H1 (cell line): Measurements from ENCODE around the gene PLAA. TPM values are rescaled to one million over a fixed set of nuclear protein-coding genes. Genes with fewer than 3 reads are reported as not detected.

Experiments
- CTCF ChIA-PET: fragments of 300-600 bp; sonication (Branson Sonifier 250); formaldehyde crosslinking; loops from one replicate; lab custom pipeline; 2021; ENCODE audit not compliant: partially characterized antibody; lab: Charles Lee
- POLR2A ChIA-PET: fragments of 300-600 bp; sonication (Branson Sonifier 250); formaldehyde crosslinking; loops from one replicate; lab custom pipeline; 2021; ENCODE audit warnings: inconsistent platforms; ENCODE audit not compliant: partially characterized antibody; lab: Charles Lee
- DNase-seq, 2 experiments: peaks; one replicate each; pipeline versions ENCODE4 v3.0.0 to v3.0.0-alpha.2; 2010 to 2022; ENCODE audit warnings: low spot score in 2 of 2, low read depth in 1 of 2, mixed read lengths in 1 of 2
- FAIRE-seq: peaks from 2 replicates; lab custom pipeline; 2011; peaks lifted over from hg19 to GRCh38; lab: Jason Lieb, UNC
- H2AFZ ChIP-seq: 2 replicates; pipeline ENCODE4 v1.8.1; 2012; ENCODE audit warnings: low read length, inconsistent platforms
- H2AK5ac ChIP-seq: 2 replicates; pipeline ENCODE4 v1.6.1; 2013; ENCODE audit warnings: low read depth, low read length
- H2BK120ac ChIP-seq: replicated peaks from 2 replicates; pipeline ENCODE3; 2013; ENCODE audit warnings: low read depth, low read length, inconsistent platforms
- H2BK12ac ChIP-seq: 2 replicates; pipeline ENCODE4 v1.6.1; 2013; ENCODE audit warnings: low read depth, low read length
- H2BK15ac ChIP-seq: 2 replicates; pipeline ENCODE4 v1.6.1; 2013; ENCODE audit warnings: low read length
- H2BK20ac ChIP-seq: 2 replicates; pipeline ENCODE4 v1.6.1; 2013; ENCODE audit warnings: low read length
- H2BK5ac ChIP-seq: 2 replicates; pipeline ENCODE4 v1.6.1; 2013; ENCODE audit warnings: low read depth, low read length
- H3K14ac ChIP-seq: 2 replicates; pipeline ENCODE4 v1.6.1; 2013; ENCODE audit warnings: inconsistent platforms; ENCODE audit not compliant: insufficient read length
- H3K18ac ChIP-seq: 2 replicates; pipeline ENCODE4 v1.6.1; 2013; ENCODE audit warnings: low read length; ENCODE audit errors: extremely low read depth
- H3K23ac ChIP-seq: 2 replicates; pipeline ENCODE4 v1.6.1; 2013; ENCODE audit warnings: inconsistent platforms; ENCODE audit not compliant: insufficient read length
- H3K23me2 ChIP-seq: 2 replicates; pipeline ENCODE4 v1.6.1; 2013; ENCODE audit warnings: low read depth, low read length
- H3K27ac ChIP-seq: 2 replicates; pipeline ENCODE4 v1.6.1; 2011; ENCODE audit warnings: low read depth, low read length, inconsistent platforms
- H3K27me3 ChIP-seq, 4 experiments: replicated peaks in 1 of 4; 1 replicate in 1 of 4; 2 replicates in 3 of 4; pipeline versions ENCODE4 v1.6.1 to v1.8.1; 2011 to 2013; ENCODE audit warnings: low read length in 3 of 4, mild to moderate bottlenecking in 3 of 4, inconsistent platforms in 2 of 4, mixed read lengths in 2 of 4, moderate library complexity in 1 of 4; ENCODE audit not compliant: control insufficient read depth in 3 of 4, insufficient read depth in 3 of 4; ENCODE audit errors: extremely low read depth in 1 of 4
- H3K36me3 ChIP-seq, 4 experiments: 2 replicates each; pipeline versions ENCODE4 v1.6.1 to v1.8.1; 2011 to 2013; ENCODE audit warnings: mild to moderate bottlenecking in 4 of 4, low read length in 3 of 4, moderate library complexity in 2 of 4, control low read depth in 1 of 4, inconsistent platforms in 1 of 4; ENCODE audit not compliant: insufficient read depth in 4 of 4, control insufficient read depth in 2 of 4
- H3K4ac ChIP-seq: replicated peaks from 2 replicates; pipeline ENCODE3; 2013; ENCODE audit warnings: low read length, low read depth, mixed read lengths, inconsistent platforms; ENCODE audit not compliant: insufficient read length
- H3K4me1 ChIP-seq, 4 experiments: replicated peaks in 1 of 4; 1 replicate in 1 of 4; 2 replicates in 3 of 4; pipeline versions ENCODE4 v1.6.1 to v1.8.1; 2011 to 2013; ENCODE audit warnings: low read length in 3 of 4, inconsistent platforms in 2 of 4, mixed read lengths in 1 of 4; ENCODE audit not compliant: insufficient read depth in 4 of 4, control insufficient read depth in 3 of 4
- H3K4me2 ChIP-seq, 2 experiments: 2 replicates each; pipeline versions ENCODE4 v1.6.1 to v1.8.1; 2011 to 2013; ENCODE audit warnings: low read depth in 2 of 2, low read length in 2 of 2, control low read depth in 1 of 2, inconsistent platforms in 1 of 2, mild to moderate bottlenecking in 1 of 2; ENCODE audit not compliant: insufficient read depth in 1 of 2
- H3K4me3 ChIP-seq, 4 experiments: fragments of 200-600, 300-600 bp in 1 of 4; sonication (generic), shearing (Covaris generic), sonication (Bioruptor Twin) in 1 of 4; 2 replicates each; pipeline versions ENCODE4 v1.5.1 to v1.8.1; 2011 to 2016; ENCODE audit warnings: low read length in 4 of 4, low read depth in 3 of 4, control low read depth in 2 of 4, inconsistent platforms in 2 of 4, mild to moderate bottlenecking in 2 of 4, mixed read lengths in 1 of 4, moderate library complexity in 1 of 4; ENCODE audit not compliant: insufficient read depth in 2 of 4; ENCODE audit errors: extremely low read depth in 1 of 4
- H3K56ac ChIP-seq: replicated peaks from 2 replicates; pipeline ENCODE3; 2013; ENCODE audit warnings: low read depth, mild to moderate bottlenecking, mixed read lengths, low read length, inconsistent platforms; ENCODE audit not compliant: insufficient read length
- H3K79me1 ChIP-seq: 2 replicates; pipeline ENCODE4 v1.6.1; 2013; ENCODE audit warnings: low read depth, low read length, control low read depth
- H3K79me2 ChIP-seq, 2 experiments: 2 replicates each; pipeline versions ENCODE4 v1.6.1 to v1.8.1; 2012 to 2013; ENCODE audit warnings: low read length in 2 of 2, mild to moderate bottlenecking in 2 of 2, inconsistent platforms in 1 of 2; ENCODE audit not compliant: insufficient read depth in 2 of 2, control insufficient read depth in 1 of 2
- H3K9ac ChIP-seq, 4 experiments: replicated peaks in 1 of 4; 1 replicate in 1 of 4; 2 replicates in 3 of 4; pipeline versions ENCODE4 v1.6.1 to v1.8.1; 2011 to 2013; ENCODE audit warnings: low read depth in 3 of 4, low read length in 3 of 4, control low read depth in 2 of 4, mild to moderate bottlenecking in 2 of 4, moderate library complexity in 2 of 4, inconsistent platforms in 1 of 4; ENCODE audit errors: extremely low read depth in 1 of 4
- H3K9me3 ChIP-seq, 2 experiments: 2 replicates each; pipeline versions ENCODE4 v1.6.1 to v1.8.1; 2012 to 2013; ENCODE audit warnings: mild to moderate bottlenecking in 2 of 2, moderate library complexity in 2 of 2, control low read depth in 1 of 2, inconsistent platforms in 1 of 2, low read depth in 1 of 2, low read length in 1 of 2, mixed read lengths in 1 of 2; ENCODE audit not compliant: insufficient read depth in 2 of 2
- H4K20me1 ChIP-seq, 2 experiments: replicated peaks in 1 of 2; 2 replicates each; pipeline versions ENCODE3 to v1.8.1; 2011 to 2013; ENCODE audit warnings: inconsistent platforms in 2 of 2, low read length in 2 of 2, mild to moderate bottlenecking in 1 of 2; ENCODE audit not compliant: insufficient read depth in 2 of 2, control insufficient read depth in 1 of 2
- H4K5ac ChIP-seq: 2 replicates; pipeline ENCODE4 v1.6.1; 2013; ENCODE audit warnings: low read length, low read depth, mixed read lengths, inconsistent platforms; ENCODE audit not compliant: insufficient read length
- H4K8ac ChIP-seq: 2 replicates; pipeline ENCODE4 v1.8.0; 2013; ENCODE audit warnings: mild to moderate bottlenecking, moderate library complexity, low read length, inconsistent platforms; ENCODE audit not compliant: insufficient read depth; ENCODE audit errors: extremely low read depth
- H4K91ac ChIP-seq: replicated peaks from 2 replicates; pipeline ENCODE3; 2013; ENCODE audit warnings: low read length, mixed read lengths, inconsistent platforms; ENCODE audit not compliant: insufficient read length
- ASH2L ChIP-seq: fragments of 200-600, 300-600 bp; sonication (generic); IDR thresholded peaks from one replicate; pipeline ENCODE4 v1.7.1; 2017; ENCODE audit warnings: low read length
- BCL11A ChIP-seq, 2 experiments: IDR thresholded peaks; one replicate each; pipeline ENCODE4 v1.6.1; 2011; ENCODE audit warnings: low read depth in 2 of 2, low read length in 2 of 2, mild to moderate bottlenecking in 2 of 2
- CHD2 ChIP-seq: IDR thresholded peaks from 2 replicates; pipeline ENCODE4 v1.6.1; 2012; ENCODE audit warnings: low read length, improper control_type of control experiment
- JUND ChIP-seq: IDR thresholded peaks from 2 replicates; pipeline ENCODE4 v1.6.1; 2011; ENCODE audit warnings: mild to moderate bottlenecking, improper control_type of control experiment, low read length
- POU5F1 ChIP-seq: IDR thresholded peaks from 2 replicates; pipeline ENCODE4 v1.6.1; 2011; ENCODE audit warnings: low read depth, mild to moderate bottlenecking, low read length, moderate library complexity
- WGBS, 2 experiments: shearing (Covaris generic) in 1 of 2; methylation state at CpG; one replicate each; pipeline versions ENCODE4 v1.1.6 to v1.1.7; 2013 to 2015; ENCODE audit warnings: low lambda C conversion rate in 2 of 2, mixed read lengths in 2 of 2, inconsistent platforms in 1 of 2, low coverage in 1 of 2, missing lambda C conversion rate in 1 of 2; ENCODE audit not compliant: insufficient replicate concordance in 2 of 2, insufficient coverage in 1 of 2, insufficient read length in 1 of 2; ENCODE audit errors: extremely low coverage in 1 of 2, missing lambda C conversion rate in 1 of 2; 5-methylcytosine and 5-hydroxymethylcytosine counted together
- polyA plus RNA-seq, 7 experiments: library from polyadenylated mRNA; depleted of rRNA in 3 of 7; stranded (reverse) in 5 of 7; unstranded in 2 of 7; fragments of >200 nt in 5 of 7; fragments of 200-250 nt in 2 of 7; gene quantifications; 1 replicate in 5 of 7; 2 replicates in 1 of 7; 4 replicates in 1 of 7; pipeline versions ENCODE4 v1.2.1 to v1.2.3, GENCODE V29; 2011 to 2013; ENCODE audit warnings: missing spikeins in 2 of 7, mixed read lengths in 2 of 7
- total RNA-seq: library from RNA; stranded (reverse); fragmentation: NEBNext Ultra II Directional; extraction: Animal tissue kit (Norgen Biotek cat#: 25700); gene quantifications from 2 replicates; pipeline ENCODE4 v1.2.1, GENCODE V29; 2021

Gene PLAA
- total and polyA plus RNA-seq, 2 of the 8 experiments (the other 6 are each of a cell fraction or from before 2014, with no cell fraction given), result 19.2 to 64.2 TPM

DNA sequence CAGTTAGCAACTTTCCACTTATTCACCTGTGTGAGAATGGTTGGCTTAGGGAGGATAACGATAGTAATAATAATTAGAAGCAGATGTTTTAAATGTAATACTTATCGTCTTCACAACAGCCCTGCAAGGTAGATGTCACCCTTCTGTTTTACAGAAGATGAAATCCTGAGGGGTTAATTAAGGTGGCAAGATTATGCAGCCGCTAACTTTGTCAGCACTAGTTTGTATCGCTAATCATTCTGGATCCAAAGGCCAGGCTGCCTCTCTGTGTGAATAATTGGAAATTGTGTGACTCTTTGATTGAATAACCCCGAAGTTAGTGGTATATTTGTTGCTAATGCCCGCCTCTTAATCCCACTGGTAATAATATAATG lies 9.8 kb upstream of the PLAA start:
- H3K27me3 ChIP-seq, result no peaks in the 10 kb centered on the region
- no peak overlapping the region for H4K8ac ChIP-seq
- H4K20me1 ChIP-seq, result no peaks in the 10 kb centered on the region
- peak overlapping the region; percentile 56 to 84 (median 77) for H3K9ac ChIP-seq
- peak overlapping the region; percentile 82 to 92 for H3K4me2 ChIP-seq
- H3K9me3 ChIP-seq, result no peaks in the 10 kb centered on the region
- H2BK15ac ChIP-seq, result no peak overlapping the region
- no peak overlapping the region for H4K91ac ChIP-seq
- H3K18ac ChIP-seq, result no peak overlapping the region; the same call in 1 of the 2 replicates
- H3K4me1 ChIP-seq, result peaks cover 0 to 6% (median 2%) of the 10 kb centered on the region in 4 experiments; a peak in 4 of 7 replicates
- peaks cover 0 to 5% of the 10 kb centered on the region in 2 experiments; a peak in 2 of 4 replicates for H3K79me2 ChIP-seq
- FAIRE-seq, result no peak
- no peak overlapping the region for H2BK12ac ChIP-seq
- no peak for DNase-seq
- H3K27ac ChIP-seq, result peak overlapping the region; percentile 73
- no peak overlapping the region for H2AK5ac ChIP-seq
- H2AFZ ChIP-seq, result peak overlapping the region; percentile 45
- peak overlapping the region; percentile 38 for H3K56ac ChIP-seq
- CTCF ChIA-PET, result interaction anchor here (1.2 kb wide), 1 partner anchor 17 kb away, joined by 3 read pairs; no protein-coding TSS in a partner anchor
- POLR2A ChIA-PET, result interaction anchor here (1.0 to 3.2 kb wide), 5 partner anchors 8 to 64 kb away, joined by 3 to 21 read pairs (median 13); partner anchors contain the start of genes CAAP1 and PLAA
- H2BK20ac ChIP-seq, result no peak overlapping the region
- no peaks in the 10 kb centered on the region; the same call in 1 of the 2 replicates for H3K79me1 ChIP-seq
- H4K5ac ChIP-seq, result no peak overlapping the region
- H3K23ac ChIP-seq, result no peak overlapping the region
- peaks cover 3% of the 10 kb centered on the region; the same call in 1 of the 2 replicates for H3K23me2 ChIP-seq
- H3K36me3 ChIP-seq, result 0 out of 8 replicates have a peak, but pooled peaks cover 0 to 2% (median 0%) of the 10 kb centered on the region in 4 experiments
- 29% methylated on average over 6 of the region's 6 CpGs; no CpG with 5 or more reads in 1 of the 2 experiments for WGBS, 2 experiments
- no peak overlapping the region for H2BK5ac ChIP-seq
- H3K4me3 ChIP-seq, result peak overlapping the region; percentile 61 to 89 (median 76)
- no peak overlapping the region for H2BK120ac ChIP-seq
- no peak overlapping the region for H3K14ac ChIP-seq
- H3K4ac ChIP-seq, result no peak overlapping the region
- no peak for TF ChIP-seq ASH2L
- TF ChIP-seq CHD2, result no peak
- TF ChIP-seq BCL11A (IDR thresholded peaks at IDR 0.05; ENCODE audit: low read depth in 2 of 2, low read length in 2 of 2), result no peak
- no peak for TF ChIP-seq JUND
- TF ChIP-seq POU5F1, result no peak
